ENCODE results near the gene LRRC8D.

LRRC8D gene

DNA sequence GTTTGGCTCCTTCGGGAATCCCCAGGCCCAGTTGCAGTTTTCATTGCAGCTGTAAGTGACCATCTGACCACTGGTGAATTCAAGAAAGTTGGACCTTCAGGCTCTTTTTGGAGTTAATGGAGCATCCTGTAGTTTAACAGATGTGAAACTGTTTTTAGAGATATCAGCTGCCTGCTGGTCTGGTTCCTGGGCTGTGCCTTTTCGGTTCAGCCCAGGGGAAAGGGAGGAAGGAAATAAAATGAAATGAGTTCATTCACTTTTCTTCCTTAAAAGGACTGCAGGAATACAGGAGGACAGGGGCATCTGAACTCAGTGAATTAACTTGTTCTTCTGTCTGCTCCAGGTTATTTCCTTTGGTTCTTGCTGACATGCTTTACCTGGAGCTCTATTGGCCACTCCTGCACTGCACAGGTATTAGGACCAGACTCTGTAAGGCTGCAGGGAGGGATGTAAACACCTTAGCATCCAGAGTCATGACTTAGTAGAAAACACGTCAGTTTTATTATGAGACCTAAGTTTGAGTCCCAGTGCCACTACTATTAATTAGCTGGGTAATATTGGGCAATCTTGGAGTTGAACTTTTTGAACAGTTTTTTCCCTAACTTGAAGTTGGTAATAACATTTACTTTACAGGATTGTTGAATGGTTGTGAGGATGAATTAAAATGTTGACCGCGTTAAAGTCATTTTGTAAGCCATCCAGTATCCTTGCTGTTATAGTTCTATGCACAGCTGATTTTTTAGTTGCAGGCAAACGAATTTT, 83.6 kb downstream of the LRRC8D start:
- TF ChIP-seq, protein P1, sequence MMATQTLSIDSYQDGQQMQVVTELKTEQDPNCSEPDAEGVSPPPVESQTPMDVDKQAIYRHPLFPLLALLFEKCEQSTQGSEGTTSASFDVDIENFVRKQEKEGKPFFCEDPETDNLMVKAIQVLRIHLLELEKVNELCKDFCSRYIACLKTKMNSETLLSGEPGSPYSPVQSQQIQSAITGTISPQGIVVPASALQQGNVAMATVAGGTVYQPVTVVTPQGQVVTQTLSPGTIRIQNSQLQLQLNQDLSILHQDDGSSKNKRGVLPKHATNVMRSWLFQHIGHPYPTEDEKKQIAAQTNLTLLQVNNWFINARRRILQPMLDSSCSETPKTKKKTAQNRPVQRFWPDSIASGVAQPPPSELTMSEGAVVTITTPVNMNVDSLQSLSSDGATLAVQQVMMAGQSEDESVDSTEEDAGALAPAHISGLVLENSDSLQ (IDR thresholded peaks at IDR 0.05): no peak
- TF ChIP-seq FOXM1 (IDR thresholded peaks at IDR 0.05; ENCODE audit: borderline replicate concordance): no peak
- POLR2A ChIA-PET: interaction anchor here (0.8 kb wide), 1 partner anchor 108 kb away, joined by 3 read pairs; no protein-coding TSS in a partner anchor
- CTCF ChIA-PET: interaction anchor here (1.1 kb wide), 1 partner anchor 100 kb away, joined by 3 read pairs; no protein-coding TSS in a partner anchor
- DNase-seq (ENCODE audit: extremely low spot score): no peak

DNA sequence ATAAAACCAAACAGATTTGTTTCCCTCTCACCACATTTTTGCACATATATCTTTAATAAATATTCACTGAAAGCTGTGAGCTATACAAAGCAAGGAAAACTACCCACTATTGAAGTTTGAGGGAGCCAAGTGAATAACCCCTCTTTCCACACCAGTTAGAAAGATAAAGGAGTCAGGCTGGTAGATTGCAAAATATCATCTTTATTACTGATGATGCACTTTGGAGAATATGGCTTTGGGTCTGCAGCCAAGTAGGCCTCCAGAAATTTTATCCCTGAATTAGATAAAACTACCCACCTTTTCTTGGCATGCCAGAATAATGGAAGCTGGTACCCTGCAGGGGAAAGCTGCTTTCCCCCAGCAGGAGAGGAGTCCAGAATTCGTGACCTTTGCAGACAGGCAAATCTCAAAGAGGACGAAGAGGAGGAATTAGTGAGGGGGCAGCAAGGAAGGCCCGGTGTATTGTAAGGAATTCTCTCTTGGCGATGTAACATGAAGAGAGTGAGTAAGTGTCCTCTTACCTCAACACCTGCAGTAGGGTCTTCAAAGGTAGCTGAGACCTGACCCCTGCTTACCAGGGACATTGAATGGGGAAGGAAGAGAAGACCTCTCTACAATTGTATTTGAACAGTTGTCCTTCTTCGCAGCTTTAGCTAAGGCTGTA, 84.7 kb downstream of the LRRC8D start:
- no peak for DNase-seq (ENCODE audit: extremely low spot score)
- POLR2A ChIA-PET: interaction anchor here (1.5 kb wide), 1 partner anchor 12 kb away, joined by 4 read pairs; no protein-coding TSS in a partner anchor
- CTCF ChIA-PET: interaction anchor here (1.1 kb wide), 1 partner anchor 101 kb away, joined by 3 read pairs; no protein-coding TSS in a partner anchor
- no peak for TF ChIP-seq CTBP1 (IDR thresholded peaks at IDR 0.05; ENCODE audit: borderline replicate concordance)
- no peak for TF ChIP-seq ZNF384 (IDR thresholded peaks at IDR 0.05)
- TF ChIP-seq BHLHE40 (IDR thresholded peaks at IDR 0.05; ENCODE audit: borderline replicate concordance): no peak
- TF ChIP-seq FOXK2 (IDR thresholded peaks at IDR 0.05): no peak
- TF ChIP-seq ELF4 (IDR thresholded peaks at IDR 0.05): no peak
- no peak for TF ChIP-seq NFRKB (IDR thresholded peaks at IDR 0.05)
- TF ChIP-seq, protein P1 (IDR thresholded peaks at IDR 0.05): no peak
- TF ChIP-seq SUZ12 (IDR thresholded peaks at IDR 0.05): no peak
- no peak for TF ChIP-seq TARDBP (IDR thresholded peaks at IDR 0.05)
- no peak for TF ChIP-seq ARNT (IDR thresholded peaks at IDR 0.05)
- no peak for TF ChIP-seq SP1 (IDR thresholded peaks at IDR 0.05)
- TF ChIP-seq HDGF (IDR thresholded peaks at IDR 0.05; ENCODE audit: borderline replicate concordance): no peak
- TF ChIP-seq LEF1 (IDR thresholded peaks at IDR 0.05; ENCODE audit: borderline replicate concordance): no peak
- TF ChIP-seq FOXM1 (IDR thresholded peaks at IDR 0.05; ENCODE audit: borderline replicate concordance): no peak
- no peak for TF ChIP-seq FOXA1 (IDR thresholded peaks at IDR 0.05)
- no peak for TF ChIP-seq L3MBTL2 (conservative IDR thresholded peaks at IDR 0.05)

DNA sequence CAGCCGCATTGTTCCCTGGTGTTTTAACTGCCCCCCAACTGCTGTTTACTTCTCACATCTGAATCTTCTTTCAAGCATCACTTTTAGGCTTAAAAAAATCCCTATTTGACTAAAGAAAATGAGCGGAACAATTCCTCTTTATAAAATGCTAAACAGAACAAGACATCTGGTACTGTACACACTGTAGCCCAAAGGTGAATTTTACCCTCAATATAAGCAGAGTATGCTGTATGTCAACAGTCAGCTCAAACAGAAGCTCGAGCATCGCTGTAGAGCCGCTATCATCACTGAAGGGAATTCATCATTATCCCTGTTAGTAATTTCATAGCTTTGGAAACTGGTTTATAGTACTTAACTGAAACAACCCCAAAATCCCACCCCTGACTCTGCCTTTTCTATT, 85.3 kb downstream of the LRRC8D start:
- ChIA-PET CTCF (interaction anchor here (0.7 kb wide), 1 partner anchor 47 kb away, joined by 3 read pairs; no protein-coding TSS in a partner anchor), POLR2A (interaction anchor here (1.5 kb wide), 1 partner anchor 12 kb away, joined by 4 read pairs; no protein-coding TSS in a partner anchor)
- no peak for DNase-seq (ENCODE audit: extremely low spot score)
- TF ChIP-seq ZNF384 (IDR thresholded peaks at IDR 0.05) (no peak), SP1 (IDR thresholded peaks at IDR 0.05) (no peak), L3MBTL2 (conservative IDR thresholded peaks at IDR 0.05) (no peak), SUZ12 (IDR thresholded peaks at IDR 0.05) (no peak), LEF1 (IDR thresholded peaks at IDR 0.05; ENCODE audit: borderline replicate concordance) (no peak), HDGF (IDR thresholded peaks at IDR 0.05; ENCODE audit: borderline replicate concordance) (no peak), CTBP1 (IDR thresholded peaks at IDR 0.05; ENCODE audit: borderline replicate concordance) (no peak), FOXK2 (IDR thresholded peaks at IDR 0.05) (no peak), FOXM1 (IDR thresholded peaks at IDR 0.05; ENCODE audit: borderline replicate concordance) (no peak), BHLHE40 (IDR thresholded peaks at IDR 0.05; ENCODE audit: borderline replicate concordance) (no peak), ELF4 (IDR thresholded peaks at IDR 0.05) (no peak), ARNT (IDR thresholded peaks at IDR 0.05) (no peak), TARDBP (IDR thresholded peaks at IDR 0.05) (no peak), NFRKB (IDR thresholded peaks at IDR 0.05) (no peak), FOXA1 (IDR thresholded peaks at IDR 0.05) (no peak)
- TF ChIP-seq, protein P1 (IDR thresholded peaks at IDR 0.05): no peak

DNA sequence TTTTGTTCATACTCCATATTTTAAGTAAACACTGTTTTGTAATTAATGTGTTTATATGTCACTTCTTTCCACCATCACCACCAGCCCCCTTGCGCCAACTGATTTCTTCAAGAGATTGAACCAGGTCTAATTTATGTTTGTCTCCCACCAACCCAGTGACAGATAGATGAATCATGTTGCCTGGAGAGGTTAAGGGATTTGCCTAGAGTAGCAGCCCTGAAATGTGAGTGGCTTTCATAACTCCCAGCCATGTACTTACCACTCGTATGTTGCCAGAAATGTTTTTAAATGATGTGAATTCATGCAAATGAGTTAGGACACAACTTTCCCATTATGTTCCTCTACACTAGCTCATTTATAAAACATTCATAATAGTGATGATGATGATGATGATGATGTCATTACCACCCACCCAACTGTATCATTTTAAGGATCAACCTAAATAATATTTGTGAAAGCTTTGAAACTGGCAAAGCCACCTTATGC, 86.9 kb downstream of the LRRC8D start:
- no peak for DNase-seq (ENCODE audit: extremely low spot score)
- ChIA-PET POLR2A (no interaction called here), CTCF (no interaction called here)
- TF ChIP-seq CTBP1 (IDR thresholded peaks at IDR 0.05; ENCODE audit: borderline replicate concordance): no peak
- TF ChIP-seq SP1 (IDR thresholded peaks at IDR 0.05): no peak
- no peak for TF ChIP-seq ARNT (IDR thresholded peaks at IDR 0.05)
- no peak for TF ChIP-seq HDGF (IDR thresholded peaks at IDR 0.05; ENCODE audit: borderline replicate concordance)
- TF ChIP-seq LEF1 (IDR thresholded peaks at IDR 0.05; ENCODE audit: borderline replicate concordance): no peak
- no peak for TF ChIP-seq ELF4 (IDR thresholded peaks at IDR 0.05)
- TF ChIP-seq SUZ12 (IDR thresholded peaks at IDR 0.05): no peak
- TF ChIP-seq FOXM1 (IDR thresholded peaks at IDR 0.05; ENCODE audit: borderline replicate concordance): no peak
- TF ChIP-seq TARDBP (IDR thresholded peaks at IDR 0.05): no peak
- TF ChIP-seq, protein P1 (IDR thresholded peaks at IDR 0.05): no peak
- TF ChIP-seq NFRKB (IDR thresholded peaks at IDR 0.05): no peak
- no peak for TF ChIP-seq FOXK2 (IDR thresholded peaks at IDR 0.05)
- no peak for TF ChIP-seq ZNF384 (IDR thresholded peaks at IDR 0.05)
- TF ChIP-seq BHLHE40 (IDR thresholded peaks at IDR 0.05; ENCODE audit: borderline replicate concordance): no peak
- no peak for TF ChIP-seq FOXA1 (IDR thresholded peaks at IDR 0.05)
- no peak for TF ChIP-seq L3MBTL2 (conservative IDR thresholded peaks at IDR 0.05)

Measured in HEK293T (cell line).